PC-9 (cell line): Measurements from ENCODE around the gene FAM161B.

Experiments used
- CTCF ChIP-seq: fragments of 200-600 bp; sonication (generic); conservative IDR thresholded peaks from 2 replicates; pipeline ENCODE4 v1.6.1; 2017; ENCODE audit warnings: mixed run types, antibody characterized with exemption, mild to moderate bottlenecking, moderate library complexity
- EZH2 ChIP-seq: fragments of 200-600 bp; sonication (generic); IDR thresholded peaks from 2 replicates; pipeline ENCODE4 v1.8.0; 2017; ENCODE audit warnings: antibody characterized with exemption, low read depth

DNA sequence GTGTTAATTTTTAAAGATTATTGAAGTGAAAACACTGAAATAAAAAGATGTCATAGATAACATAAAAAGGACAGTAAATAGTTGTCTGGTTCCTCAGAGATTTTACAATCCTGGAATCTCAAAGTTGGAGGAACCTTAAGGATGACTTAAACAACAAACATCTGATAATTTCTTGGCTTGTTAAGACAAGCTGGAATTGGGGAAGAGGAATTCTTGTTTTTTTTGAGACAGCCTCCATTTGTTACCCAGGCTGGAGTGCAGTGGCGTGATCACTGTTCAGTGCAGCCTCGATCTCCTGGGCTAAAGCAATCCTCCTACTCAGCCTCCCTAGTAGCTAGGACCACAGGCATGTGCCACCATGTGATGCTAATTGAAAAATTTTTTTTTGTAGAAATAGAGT is 60.9 kb downstream of the FAM161B start:
- TF ChIP-seq EZH2 (no peak), CTCF (no peak)
